HUDEP-2 (cell line): ENCODE results near the gene MT1E.
"Not testable (repeated sequence)": the region's sequence is repeated elsewhere in the genome, so short reads cannot be mapped to it uniquely, and the experiment has no call there.

Experiments used
- DNase-seq, 76 experiments: peaks; one replicate each; lab custom pipeline; 2025; ENCODE audit not compliant: unreplicated experiment in 76 of 76; lab: John Stamatoyannopoulos, UW

Gene MT1E

GRCh38 chr16:56669005-56669839, 43.6 kb downstream of the MT1E start, which contains the start of gene MT1H:
TSS of gene MT1H (plus strand) at chr16:56669814. CDS start at chr16:56669885, 71 bp downstream.
- peak in 8 of 76 experiments; percentile 2 to 43 (median 22) for DNase-seq

- no peak for DNase-seq
Observed at GRCh38 chr16:56669840-56670619, 44.4 kb downstream of the MT1E start.

GRCh38 chr16:56670620-56670934, 45.0 kb downstream of the MT1E start:
- no peak for DNase-seq

GRCh38 chr16:56671691-56672090, 46.1 kb downstream of the MT1E start:
- DNase-seq, result not testable (repeated sequence)

- not testable (repeated sequence) for DNase-seq
Observed at GRCh38 chr16:56672171-56672570, 46.6 kb downstream of the MT1E start.

- DNase-seq, result no peak
Observed at GRCh38 chr16:56672761-56673536, 47.4 kb downstream of the MT1E start.

GRCh38 chr16:56673921-56674320, 48.3 kb downstream of the MT1E start:
- peak in 21 of 76 experiments; percentile 3 to 42 (median 14) for DNase-seq

- DNase-seq, result not testable (repeated sequence)
Observed at GRCh38 chr16:56674570-56674969, 49.0 kb downstream of the MT1E start.

GRCh38 chr16:56675685-56676210, 50.2 kb downstream of the MT1E start:
- no peak for DNase-seq
